Breast epithelium (tissue), 4 donors: ENCODE results near the gene PLD6. TPM values are rescaled to one million over a fixed set of nuclear protein-coding genes. Genes with fewer than 3 reads are reported as not detected.

Experiments
- DNase-seq, 2 donors: peaks; one replicate each; pipeline ENCODE4 v3.0.0-alpha.2; 2019; ENCODE audit warnings: low spot score in 2 of 2
- H3K27ac ChIP-seq, 2 donors: fragments of 200-600 bp; sonication (generic) in 1 of 2; one replicate each; pipeline ENCODE4 v1.5.1; 2016 to 2019; ENCODE audit warnings: mild to moderate bottlenecking in 1 of 2
- H3K27me3 ChIP-seq, 2 donors: fragments of 200-600 bp; sonication (generic) in 1 of 2; one replicate each; pipeline versions ENCODE4 v1.5.1 to v1.6.0; 2017 to 2019; ENCODE audit warnings: control low read depth in 1 of 2, mild to moderate bottlenecking in 1 of 2
- H3K36me3 ChIP-seq: fragments of 200-600 bp; one replicate; pipeline ENCODE4 v1.5.1; 2019
- H3K4me1 ChIP-seq, 2 donors: fragments of 200-600 bp; sonication (generic); one replicate each; pipeline ENCODE4 v1.5.1; 2016 to 2019; ENCODE audit warnings: control low read depth in 1 of 2
- H3K4me3 ChIP-seq, 3 donors: fragments of 200-600 bp; sonication (generic); 1 replicate in 2 of 3; 2 replicates in 1 of 3; pipeline ENCODE4 v1.5.1; 2016 to 2019; ENCODE audit warnings: mild to moderate bottlenecking in 3 of 3, moderate library complexity in 2 of 3
- H3K9me3 ChIP-seq, 2 donors: fragments of 200-600 bp; sonication (generic) in 1 of 2; one replicate each; pipeline ENCODE4 v1.5.1; 2016 to 2019; ENCODE audit warnings: control low read depth in 1 of 2
- CTCF ChIP-seq, 3 donors: fragments of 450-650 bp; IDR thresholded peaks; one replicate each; pipeline ENCODE4 v1.5.1; 2016 to 2017; ENCODE audit warnings: antibody characterized with exemption in 3 of 3, mild to moderate bottlenecking in 3 of 3, moderate library complexity in 3 of 3
- POLR2A ChIP-seq: fragments of 450-650 bp; IDR thresholded peaks from one replicate; pipeline ENCODE4 v1.6.1; 2016; ENCODE audit warnings: antibody characterized with exemption, mild to moderate bottlenecking, moderate library complexity
- POLR2AphosphoS5 ChIP-seq, 3 donors: sonication (generic); formaldehyde crosslinking; IDR thresholded peaks; one replicate each; pipeline ENCODE4 v1.6.1; 2017; ENCODE audit warnings: antibody characterized with exemption in 3 of 3
- intact Hi-C: fragments of 100-400 bp; cut with DNase I; formaldehyde crosslinking; loops from one replicate; pipeline ENCODE4 v1.15.1; 2023; ENCODE audit warnings: low total_unique reads
- total RNA-seq, 3 donors: library from RNA; depleted of rRNA; stranded (reverse); fragments of >200 nt; gene quantifications; one replicate each; pipeline ENCODE4 v1.1.0, GENCODE V29; 2016

Gene PLD6
- total RNA-seq, 3 donors from 2014 or later = 2.9 to 4.0 (median 3.8) TPM

GRCh38 chr17:17171186-17171585 lies 34.9 kb downstream of the PLD6 start:
- H3K27me3 ChIP-seq = no peaks in the 10 kb centered on the region
- H3K36me3 ChIP-seq = no peaks in the 10 kb centered on the region
- TF ChIP-seq POLR2A (no peak), CTCF (IDR thresholded peaks at IDR 0.05) (no peak), POLR2AphosphoS5 (IDR thresholded peaks at IDR 0.05) (no peak)
- DNase-seq = no peak
- H3K4me3 ChIP-seq = no peak overlapping the region
- H3K9me3 ChIP-seq = no peaks in the 10 kb centered on the region
- H3K27ac ChIP-seq = peak overlapping the region; percentile 33 to 63
- H3K4me1 ChIP-seq = no peaks in the 10 kb centered on the region
- intact Hi-C loops = no loop called here

GRCh38 chr17:17170346-17170985 lies 35.7 kb downstream of the PLD6 start:
- Histone ChIP-seq H3K27ac (peak overlapping the region; percentile 33 to 63), H3K36me3 (no peaks in the 10 kb centered on the region), H3K27me3 (no peaks in the 10 kb centered on the region), H3K4me3 (no peak overlapping the region), H3K4me1 (no peaks in the 10 kb centered on the region), H3K9me3 (no peaks in the 10 kb centered on the region)
- no peak for TF ChIP-seq CTCF (IDR thresholded peaks at IDR 0.05)
- TF ChIP-seq POLR2A = no peak
- no peak for TF ChIP-seq POLR2AphosphoS5 (IDR thresholded peaks at IDR 0.05)
- intact Hi-C loops = loop anchor here (1.0 kb wide), 1 partner anchor 10 kb away; no protein-coding TSS in a partner anchor
- peak in 1 of 2 donors; percentile 65 for DNase-seq

GRCh38 chr17:17169396-17169795 lies 36.7 kb downstream of the PLD6 start:
- H3K4me1 ChIP-seq = no peaks in the 10 kb centered on the region
- no peaks in the 10 kb centered on the region for H3K9me3 ChIP-seq
- intact Hi-C loops = no loop called here
- no peaks in the 10 kb centered on the region for H3K36me3 ChIP-seq
- no peak for TF ChIP-seq POLR2A
- TF ChIP-seq CTCF (IDR thresholded peaks at IDR 0.05) = no peak
- TF ChIP-seq POLR2AphosphoS5 (IDR thresholded peaks at IDR 0.05) = no peak
- H3K27me3 ChIP-seq = no peaks in the 10 kb centered on the region
- no peak for DNase-seq
- H3K4me3 ChIP-seq = no peak overlapping the region
- H3K27ac ChIP-seq = no peak overlapping the region

- H3K27me3 ChIP-seq = no peaks in the 10 kb centered on the region
- no peak overlapping the region for H3K4me3 ChIP-seq
- intact Hi-C loops = no loop called here
- H3K4me1 ChIP-seq = no peaks in the 10 kb centered on the region
- no peaks in the 10 kb centered on the region for H3K36me3 ChIP-seq
- H3K9me3 ChIP-seq = no peaks in the 10 kb centered on the region
- no peak overlapping the region for H3K27ac ChIP-seq
- no peak for DNase-seq
- TF ChIP-seq CTCF (IDR thresholded peaks at IDR 0.05) = no peak
- TF ChIP-seq POLR2AphosphoS5 (IDR thresholded peaks at IDR 0.05) = no peak
- no peak for TF ChIP-seq POLR2A
These were observed 37.7 kb downstream of the PLD6 start for GRCh38 chr17:17168401-17168800.

GRCh38 chr17:17167986-17168385 lies 38.1 kb downstream of the PLD6 start:
- H3K36me3 ChIP-seq = no peaks in the 10 kb centered on the region

More at GRCh38 chr17:17167986-17168385, 38.1 kb downstream of the PLD6 start:
- H3K9me3 ChIP-seq = no peaks in the 10 kb centered on the region
- no peak overlapping the region for H3K4me3 ChIP-seq
- no peak for DNase-seq
- no peaks in the 10 kb centered on the region for H3K4me1 ChIP-seq
- TF ChIP-seq POLR2A = no peak
- TF ChIP-seq CTCF (IDR thresholded peaks at IDR 0.05) = no peak
- TF ChIP-seq POLR2AphosphoS5 (IDR thresholded peaks at IDR 0.05) = no peak
- no peaks in the 10 kb centered on the region for H3K27me3 ChIP-seq
- H3K27ac ChIP-seq = no peak overlapping the region
- intact Hi-C loops = no loop called here
